ENCODE data around the gene ADGRB3. TPM values are rescaled to one million over a fixed set of nuclear protein-coding genes. Genes with fewer than 3 reads are reported as not detected.
A peak's percentile ranks its signal among the peaks of the same experiment; 100 is the strongest.

ADGRB3 gene
- polyA plus RNA-seq, 1 of the 3 experiments (the other 2 are of a cell fraction): 0.12 TPM

- TF ChIP-seq TCF12 (IDR thresholded peaks at IDR 0.05) (no peak), POLR2AphosphoS5 (IDR thresholded peaks at IDR 0.05; ENCODE audit: low read depth, low read length) (no peak), GABPA (IDR thresholded peaks at IDR 0.05; ENCODE audit: low read depth) (no peak), EZH2phosphoT487 (IDR thresholded peaks at IDR 0.05; ENCODE audit: borderline replicate concordance, low read depth) (no peak), EP300 (IDR thresholded peaks at IDR 0.05; ENCODE audit: borderline replicate concordance in 1 of 2, low read depth in 1 of 2, low read length in 1 of 2) (peak in 1 of 2 experiments; percentile 76; a peak in 2 of 4 replicates), SIN3A (IDR thresholded peaks at IDR 0.05; ENCODE audit: borderline replicate concordance, low read depth, low read length) (no peak), NFIC (IDR thresholded peaks at IDR 0.05; ENCODE audit: borderline replicate concordance) (peak; percentile 44; the same call in 1 of the 2 replicates), USF2 (IDR thresholded peaks at IDR 0.05; ENCODE audit: borderline replicate concordance, low read depth, low read length) (no peak)
These were observed 142.9 kb downstream of the ADGRB3 start (continued) for GRCh38 chr6:68777956-68778355.

- peak overlapping the region in 1 of 2 experiments; percentile 39; a peak in 2 of 4 replicates for H3K27ac ChIP-seq (ENCODE audit: low read depth in 2 of 2, low read length in 1 of 2)
- no peaks in the 10 kb centered on the region for H3F3A ChIP-seq (replicated peaks; ENCODE audit: insufficient read depth)
- 36% methylated on average over 5 of the region's 5 CpGs for WGBS (ENCODE audit: low lambda C conversion rate)
- H4K20me1 ChIP-seq (ENCODE audit: insufficient read depth): no peaks in the 10 kb centered on the region
- no peak overlapping the region for H3K4me2 ChIP-seq
- DNase-seq: peak; percentile 30
- H3K4me1 ChIP-seq (ENCODE audit: control insufficient read depth in 1 of 2, insufficient read depth in 2 of 2, low read depth in 1 of 2, low read length in 1 of 2): peaks cover 0 to 13% of the 10 kb centered on the region in 2 experiments; a peak in 2 of 4 replicates
- TF ChIP-seq RCOR1 (IDR thresholded peaks at IDR 0.05; ENCODE audit: low read length) (0 out of 2 replicates have a peak, but pooled peaks have one; percentile 6), RFX5 (IDR thresholded peaks at IDR 0.05; ENCODE audit: low read length) (no peak), CHD2 (IDR thresholded peaks at IDR 0.05; ENCODE audit: low read length, partially characterized antibody) (no peak), CTCF (IDR thresholded peaks at IDR 0.05) (peak; percentile 65), SMC3 (IDR thresholded peaks at IDR 0.05; ENCODE audit: low read depth, low read length) (peak; percentile 75), RAD21 (IDR thresholded peaks at IDR 0.05; ENCODE audit: low read length) (peak; percentile 96), FOXJ3 (CRISPR knock-in tag; IDR thresholded peaks at IDR 0.05) (no peak), EP300 (IDR thresholded peaks at IDR 0.05; ENCODE audit: borderline replicate concordance in 1 of 2, low read depth in 1 of 2, low read length in 1 of 2) (no peak), GABPA (IDR thresholded peaks at IDR 0.05; ENCODE audit: low read depth) (no peak), FOSL2 (IDR thresholded peaks at IDR 0.05; ENCODE audit: borderline replicate concordance, low read depth) (no peak)
- H3K9ac ChIP-seq: no peak overlapping the region
- H3K9me3 ChIP-seq: no peaks in the 10 kb centered on the region
- peak overlapping the region in 1 of 2 experiments; percentile 31; a peak in 1 of 4 replicates for H3K4me3 ChIP-seq (ENCODE audit: low read depth in 2 of 2, low read length in 1 of 2)
- ChIA-PET CTCF (interaction anchor here (0.6 to 7.4 kb wide), 21 partner anchors 10 to 407 kb away, joined by 3 to 153 read pairs (median 3); partner anchors contain the start of gene ADGRB3), POLR2A (no interaction called here)
- no peaks in the 10 kb centered on the region for H3K9me2 ChIP-seq
- H3K36me3 ChIP-seq (replicated peaks in 1 of 2; ENCODE audit: control insufficient read depth in 1 of 2, insufficient read depth in 2 of 2, low read length in 1 of 2): no peaks in the 10 kb centered on the region
- H2AFZ ChIP-seq (ENCODE audit: low read depth): no peak overlapping the region
- no peaks in the 10 kb centered on the region for H3K27me3 ChIP-seq (ENCODE audit: insufficient read depth)
- H3K79me2 ChIP-seq (ENCODE audit: insufficient read depth): no peaks in the 10 kb centered on the region
These were observed 143.4 kb downstream of the ADGRB3 start for GRCh38 chr6:68778356-68779020.
